ENCODE data around the gene NRARP. TPM values are rescaled to one million over a fixed set of nuclear protein-coding genes. Genes with fewer than 3 reads are reported as not detected.
A peak's percentile ranks its signal among the peaks of the same experiment; 100 is the strongest.

NRARP gene
- total and polyA plus RNA-seq, 5 donors, result 4.2 to 14.5 (median 6.8) TPM

DNA sequence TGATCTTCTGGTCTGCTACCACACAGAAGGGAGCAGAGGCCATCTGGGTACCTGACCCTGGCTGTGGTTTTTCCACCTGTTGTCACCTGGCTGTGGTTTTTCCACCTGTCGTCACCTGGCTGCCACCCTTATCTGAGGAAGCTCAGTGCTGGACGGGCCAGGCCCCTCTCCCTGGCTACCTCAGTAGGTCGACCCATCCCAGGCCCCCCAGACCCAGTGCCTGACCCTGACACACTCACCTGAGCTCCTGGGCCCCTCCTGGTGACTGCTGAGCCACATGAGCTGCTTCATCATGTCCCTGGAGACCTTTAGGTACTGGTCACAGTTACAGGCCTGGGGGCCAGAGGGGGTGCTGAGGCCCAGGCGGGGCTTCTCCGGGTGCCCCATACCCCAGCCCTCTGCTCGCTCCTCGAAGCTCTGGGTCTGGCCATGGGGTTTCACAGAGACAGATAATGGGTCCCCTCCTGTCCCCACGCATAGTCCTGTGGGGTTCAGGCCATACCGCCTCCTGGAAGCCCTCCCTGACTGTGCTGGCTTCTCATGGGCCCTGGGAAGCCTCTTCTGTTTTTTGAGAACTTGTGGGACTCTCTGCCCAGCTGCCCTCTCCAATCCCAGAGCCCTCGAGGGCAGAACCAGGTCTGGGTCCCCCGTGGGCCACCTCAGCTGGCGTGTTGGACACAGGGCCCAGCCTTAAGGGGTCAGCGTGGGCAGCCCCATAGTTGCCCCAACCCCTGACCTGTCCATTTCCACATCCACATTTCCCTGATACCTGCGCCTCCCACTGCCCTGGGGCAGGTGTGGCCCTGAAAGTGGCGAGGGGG is 7.5 kb upstream of the NRARP start:
- no peaks in the 10 kb centered on the region for H3K27me3 ChIP-seq (ENCODE audit: control insufficient read depth, insufficient read depth)
- WGBS, result 85% methylated on average over 15 of the region's 15 CpGs
- ATAC-seq (no peak), DNase-seq (no peak)
- no peak overlapping the region for H3K27ac ChIP-seq (ENCODE audit: low read length)
- H3K4me3 ChIP-seq (ENCODE audit: low read length), result no peak overlapping the region
- no peaks in the 10 kb centered on the region for H3K4me1 ChIP-seq (ENCODE audit: control insufficient read depth, insufficient read depth, low read length)
- no peaks in the 10 kb centered on the region for H3K9me3 ChIP-seq (ENCODE audit: control insufficient read depth, low read length)
- intact Hi-C loops (cut with DNase I), result loop anchor here in 1 of 4 donors (10.0 kb wide), 1 partner anchor 95 kb away; no protein-coding TSS in a partner anchor

- peak in 2 of 3 donors; percentile 52 to 57 for DNase-seq
- 60% methylated on average over 20 of the region's 20 CpGs for WGBS
- intact Hi-C loops (cut with DNase I), result loop anchor here in 1 of 4 donors (10.0 kb wide), 1 partner anchor 97 kb away; no protein-coding TSS in a partner anchor
These were observed 6.1 kb upstream of the NRARP start for GRCh38 chr9:137308057-137308619.

GRCh38 chr9:137307255-137308056 is 5.4 kb upstream of the NRARP start:
- Histone ChIP-seq H3K27me3 (ENCODE audit: control insufficient read depth, insufficient read depth) (no peaks in the 10 kb centered on the region), H3K4me3 (ENCODE audit: low read length) (no peak overlapping the region), H3K4me1 (ENCODE audit: control insufficient read depth, insufficient read depth, low read length) (no peaks in the 10 kb centered on the region), H3K27ac (ENCODE audit: low read length) (no peak overlapping the region), H3K9me3 (ENCODE audit: control insufficient read depth, low read length) (no peaks in the 10 kb centered on the region)
- ATAC-seq, result no peak
- intact Hi-C loops (cut with DNase I), result loop anchor here in 1 of 4 donors (10.0 kb wide), 1 partner anchor 97 kb away; no protein-coding TSS in a partner anchor
- peak in 2 of 3 donors; percentile 61 to 62 for DNase-seq
- 44% methylated on average over 30 of the region's 30 CpGs for WGBS

More at GRCh38 chr9:137308057-137308619, 6.1 kb upstream of the NRARP start:
- no peaks in the 10 kb centered on the region for H3K27me3 ChIP-seq (ENCODE audit: control insufficient read depth, insufficient read depth)
- no peak overlapping the region for H3K27ac ChIP-seq (ENCODE audit: low read length)
- H3K4me1 ChIP-seq (ENCODE audit: control insufficient read depth, insufficient read depth, low read length), result no peaks in the 10 kb centered on the region
- no peaks in the 10 kb centered on the region for H3K9me3 ChIP-seq (ENCODE audit: control insufficient read depth, low read length)
- no peak for ATAC-seq
- no peak overlapping the region for H3K4me3 ChIP-seq (ENCODE audit: low read length)

- ATAC-seq, result no peak
These were observed 4.8 kb upstream of the NRARP start for GRCh38 chr9:137306850-137307254.

GRCh38 chr9:137306066-137306849 is 4.2 kb upstream of the NRARP start:
- Histone ChIP-seq H3K27ac (ENCODE audit: low read length) (peak overlapping the region; percentile 69), H3K27me3 (ENCODE audit: control insufficient read depth, insufficient read depth) (no peaks in the 10 kb centered on the region), H3K4me1 (ENCODE audit: control insufficient read depth, insufficient read depth, low read length) (no peaks in the 10 kb centered on the region), H3K4me3 (ENCODE audit: low read length) (no peak overlapping the region), H3K9me3 (ENCODE audit: control insufficient read depth, low read length) (no peaks in the 10 kb centered on the region)
- 33% methylated on average over 30 of the region's 30 CpGs for WGBS
- ATAC-seq, result peak; percentile 10 to 27
- peak in 2 of 3 donors; percentile 79 to 80 for DNase-seq
- intact Hi-C loops (cut with DNase I), result loop anchor here in 1 of 4 donors (10.0 kb wide), 1 partner anchor 99 kb away; no protein-coding TSS in a partner anchor

More at GRCh38 chr9:137306850-137307254, 4.8 kb upstream of the NRARP start:
- WGBS, result 39% methylated on average over 23 of the region's 23 CpGs
- peak in 1 of 3 donors; percentile 71 for DNase-seq
- Histone ChIP-seq H3K4me3 (ENCODE audit: low read length) (no peak overlapping the region), H3K4me1 (ENCODE audit: control insufficient read depth, insufficient read depth, low read length) (no peaks in the 10 kb centered on the region), H3K9me3 (ENCODE audit: control insufficient read depth, low read length) (no peaks in the 10 kb centered on the region), H3K27ac (ENCODE audit: low read length) (no peak overlapping the region), H3K27me3 (ENCODE audit: control insufficient read depth, insufficient read depth) (no peaks in the 10 kb centered on the region)
- intact Hi-C loops (cut with DNase I), result loop anchor here in 1 of 4 donors (10.0 kb wide), 1 partner anchor 98 kb away; no protein-coding TSS in a partner anchor

GRCh38 chr9:137305798-137306065 is 3.7 kb upstream of the NRARP start:
- DNase-seq (no peak), ATAC-seq (no peak)
- H3K4me1 ChIP-seq (ENCODE audit: control insufficient read depth, insufficient read depth, low read length), result no peaks in the 10 kb centered on the region
- H3K27ac ChIP-seq (ENCODE audit: low read length), result peak overlapping the region; percentile 46
- no peaks in the 10 kb centered on the region for H3K27me3 ChIP-seq (ENCODE audit: control insufficient read depth, insufficient read depth)
- intact Hi-C loops (cut with DNase I), result loop anchor here in 1 of 4 donors (10.0 kb wide), 1 partner anchor 99 kb away; no protein-coding TSS in a partner anchor
- no peaks in the 10 kb centered on the region for H3K9me3 ChIP-seq (ENCODE audit: control insufficient read depth, low read length)
- H3K4me3 ChIP-seq (ENCODE audit: low read length), result no peak overlapping the region
- WGBS, result 27% methylated on average over 8 of the region's 8 CpGs

- no peaks in the 10 kb centered on the region for H3K9me3 ChIP-seq (ENCODE audit: control insufficient read depth, low read length)
- 30% methylated on average over 36 of the region's 36 CpGs for WGBS
- H3K4me3 ChIP-seq (ENCODE audit: low read length), result no peak overlapping the region
- H3K4me1 ChIP-seq (ENCODE audit: control insufficient read depth, insufficient read depth, low read length), result no peaks in the 10 kb centered on the region
- no peaks in the 10 kb centered on the region for H3K27me3 ChIP-seq (ENCODE audit: control insufficient read depth, insufficient read depth)
- DNase-seq (peak; percentile 74 to 88 (median 84)), ATAC-seq (peak; percentile 40 to 63)
- intact Hi-C loops (cut with DNase I), result loop anchor here in 1 of 4 donors (10.0 kb wide), 1 partner anchor 100 kb away; no protein-coding TSS in a partner anchor
- peak overlapping the region; percentile 46 for H3K27ac ChIP-seq (ENCODE audit: low read length)
These were observed 3.2 kb upstream of the NRARP start for GRCh38 chr9:137305060-137305797.

GRCh38 chr9:137304383-137305059 is 2.5 kb upstream of the NRARP start:
- WGBS, result 49% methylated on average over 16 of the region's 16 CpGs
- Histone ChIP-seq H3K4me1 (ENCODE audit: control insufficient read depth, insufficient read depth, low read length) (no peaks in the 10 kb centered on the region), H3K27ac (ENCODE audit: low read length) (peak overlapping the region; percentile 4), H3K4me3 (ENCODE audit: low read length) (no peak overlapping the region), H3K27me3 (ENCODE audit: control insufficient read depth, insufficient read depth) (no peaks in the 10 kb centered on the region), H3K9me3 (ENCODE audit: control insufficient read depth, low read length) (no peaks in the 10 kb centered on the region)
- DNase-seq (peak in 1 of 3 donors; percentile 43), ATAC-seq (no peak)
- intact Hi-C loops (cut with DNase I), result loop anchor here in 2 of 4 donors (5.0 to 10.0 kb wide), 2 partner anchors 100 to 103 kb away; no protein-coding TSS in a partner anchor

DNA sequence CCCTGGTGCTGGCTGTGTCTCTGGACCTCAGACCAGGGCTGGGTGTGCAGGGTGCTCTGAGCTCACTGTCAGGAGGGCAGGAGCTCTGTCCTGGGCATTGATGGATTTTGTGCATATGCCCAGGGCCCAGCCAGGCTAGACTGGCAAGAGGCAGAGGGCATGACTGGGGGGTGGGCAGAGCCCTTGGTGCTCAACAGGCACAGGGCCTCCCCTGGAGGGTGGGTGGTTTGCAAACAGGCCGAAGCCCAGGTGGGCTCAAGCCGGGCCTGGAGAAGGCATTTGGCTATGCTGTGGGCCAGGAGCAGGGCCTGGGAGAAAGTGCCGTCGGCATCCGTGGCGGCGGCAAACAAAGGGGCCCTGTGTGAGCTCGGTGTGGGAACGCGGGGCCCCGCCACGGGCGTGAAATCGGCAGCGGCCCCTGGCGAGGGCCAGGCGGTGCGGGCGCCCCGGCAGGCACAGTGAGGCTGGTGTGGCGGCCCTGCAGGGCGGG is 1.9 kb upstream of the NRARP start:
- intact Hi-C loops (cut with DNase I), result loop anchor here in 2 of 4 donors (5.0 to 10.0 kb wide), 2 partner anchors 101 to 103 kb away; no protein-coding TSS in a partner anchor

More for the DNA sequence above, 1.9 kb upstream of the NRARP start:
- 95% methylated on average over 22 of the region's 22 CpGs for WGBS
- DNase-seq (peak in 2 of 3 donors; percentile 56 to 63), ATAC-seq (no peak)
- Histone ChIP-seq H3K9me3 (ENCODE audit: control insufficient read depth, low read length) (no peaks in the 10 kb centered on the region), H3K27me3 (ENCODE audit: control insufficient read depth, insufficient read depth) (no peaks in the 10 kb centered on the region), H3K4me3 (ENCODE audit: low read length) (no peak overlapping the region), H3K27ac (ENCODE audit: low read length) (no peak overlapping the region), H3K4me1 (ENCODE audit: control insufficient read depth, insufficient read depth, low read length) (no peaks in the 10 kb centered on the region)

Data from right cardiac atrium (tissue), 5 donors.